Neural crest cell (in vitro differentiated cells): ENCODE results near the gene PIK3C2B. TPM values are rescaled to one million over a fixed set of nuclear protein-coding genes. Genes with fewer than 3 reads are reported as not detected.

ENCODE experiments used
- DNase-seq: peaks from one replicate; pipeline ENCODE4 v3.0.0; 2021; ENCODE audit warnings: low read depth, mixed read lengths, low spot score
- H3K27ac Mint-ChIP-seq: one replicate; pipeline ENCODE4 v1.8.0; 2021; ENCODE audit warnings: mild to moderate bottlenecking, mixed read lengths; ENCODE audit not compliant: unreplicated experiment
- H3K27me3 Mint-ChIP-seq: 2 replicates; pipeline ENCODE4 v1.8.0; 2021; ENCODE audit warnings: low read depth, mild to moderate bottlenecking, mixed read lengths
- H3K36me3 Mint-ChIP-seq: 2 replicates; pipeline ENCODE4 v1.8.0; 2021; ENCODE audit warnings: low read depth, mild to moderate bottlenecking, mixed read lengths
- H3K4me1 Mint-ChIP-seq: 2 replicates; pipeline ENCODE4 v1.8.0; 2021; ENCODE audit warnings: mixed read lengths
- H3K4me3 Mint-ChIP-seq: one replicate; pipeline ENCODE4 v1.8.0; 2021; ENCODE audit warnings: mild to moderate bottlenecking, mixed read lengths
- H3K9me3 Mint-ChIP-seq: 2 replicates; pipeline ENCODE4 v1.8.0; 2021; ENCODE audit warnings: mixed read lengths
- total RNA-seq: library from RNA; stranded (reverse); gene quantifications from 2 replicates; pipeline ENCODE4 v1.2.1, GENCODE V29; 2021
- TF ChIP-seq, protein P1 (sequence below): fragments of 200-600 bp; sonication (generic); conservative IDR thresholded peaks from 2 replicates; pipeline ENCODE4 v1.5.0; 2021; ENCODE audit warnings: antibody characterized with exemption, mild to moderate bottlenecking

PIK3C2B gene
- total RNA-seq, 1 donor from 2014 or later = 71.7 TPM

DNA sequence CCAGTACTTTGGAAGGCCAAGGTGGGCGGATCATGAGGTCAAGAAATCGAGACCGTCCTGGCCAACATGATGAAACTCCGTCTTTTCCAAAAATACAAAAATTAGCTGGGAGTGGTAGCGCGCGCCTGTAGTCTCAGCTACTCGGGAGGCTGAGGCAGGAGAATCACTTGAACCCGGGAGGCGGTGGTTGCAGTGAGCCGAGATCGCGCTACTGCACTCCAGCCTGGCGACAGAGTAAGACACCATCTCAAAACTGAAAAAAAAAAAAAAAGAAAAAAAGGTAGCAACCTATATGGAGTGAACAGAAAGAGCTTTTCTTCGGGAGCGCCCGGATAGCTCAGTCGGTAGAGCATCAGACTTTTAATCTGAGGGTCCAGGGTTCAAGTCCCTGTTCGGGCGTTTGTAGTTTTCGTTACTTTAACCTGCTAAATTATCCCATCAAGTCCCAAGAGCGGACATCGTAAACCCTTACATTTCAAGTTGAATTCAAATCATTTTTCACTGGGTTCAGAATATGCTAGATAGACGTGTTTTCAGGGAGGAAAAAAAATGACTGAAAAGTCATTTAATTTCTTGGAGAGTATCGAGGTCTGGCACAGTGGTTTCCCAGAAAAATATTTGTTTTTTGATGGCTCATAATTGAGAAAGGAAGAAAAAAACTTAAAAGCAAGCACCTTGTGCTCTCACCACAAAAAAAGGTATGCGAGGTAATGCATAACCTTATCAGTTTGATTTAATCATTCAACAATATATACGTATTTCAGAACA is 11.8 kb upstream of the PIK3C2B start:
- TF ChIP-seq, protein P1, sequence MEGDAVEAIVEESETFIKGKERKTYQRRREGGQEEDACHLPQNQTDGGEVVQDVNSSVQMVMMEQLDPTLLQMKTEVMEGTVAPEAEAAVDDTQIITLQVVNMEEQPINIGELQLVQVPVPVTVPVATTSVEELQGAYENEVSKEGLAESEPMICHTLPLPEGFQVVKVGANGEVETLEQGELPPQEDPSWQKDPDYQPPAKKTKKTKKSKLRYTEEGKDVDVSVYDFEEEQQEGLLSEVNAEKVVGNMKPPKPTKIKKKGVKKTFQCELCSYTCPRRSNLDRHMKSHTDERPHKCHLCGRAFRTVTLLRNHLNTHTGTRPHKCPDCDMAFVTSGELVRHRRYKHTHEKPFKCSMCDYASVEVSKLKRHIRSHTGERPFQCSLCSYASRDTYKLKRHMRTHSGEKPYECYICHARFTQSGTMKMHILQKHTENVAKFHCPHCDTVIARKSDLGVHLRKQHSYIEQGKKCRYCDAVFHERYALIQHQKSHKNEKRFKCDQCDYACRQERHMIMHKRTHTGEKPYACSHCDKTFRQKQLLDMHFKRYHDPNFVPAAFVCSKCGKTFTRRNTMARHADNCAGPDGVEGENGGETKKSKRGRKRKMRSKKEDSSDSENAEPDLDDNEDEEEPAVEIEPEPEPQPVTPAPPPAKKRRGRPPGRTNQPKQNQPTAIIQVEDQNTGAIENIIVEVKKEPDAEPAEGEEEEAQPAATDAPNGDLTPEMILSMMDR = no peak
- Mint-ChIP-seq H3K27me3 (peaks cover 21% of the 10 kb centered on the region), H3K27ac (peak overlapping the region; percentile 1), H3K36me3 (peaks cover 12% of the 10 kb centered on the region), H3K4me1 (peaks cover 35% of the 10 kb centered on the region), H3K9me3 (no peaks in the 10 kb centered on the region), H3K4me3 (peak overlapping the region; percentile 96)
- DNase-seq = peak; percentile 81

DNA sequence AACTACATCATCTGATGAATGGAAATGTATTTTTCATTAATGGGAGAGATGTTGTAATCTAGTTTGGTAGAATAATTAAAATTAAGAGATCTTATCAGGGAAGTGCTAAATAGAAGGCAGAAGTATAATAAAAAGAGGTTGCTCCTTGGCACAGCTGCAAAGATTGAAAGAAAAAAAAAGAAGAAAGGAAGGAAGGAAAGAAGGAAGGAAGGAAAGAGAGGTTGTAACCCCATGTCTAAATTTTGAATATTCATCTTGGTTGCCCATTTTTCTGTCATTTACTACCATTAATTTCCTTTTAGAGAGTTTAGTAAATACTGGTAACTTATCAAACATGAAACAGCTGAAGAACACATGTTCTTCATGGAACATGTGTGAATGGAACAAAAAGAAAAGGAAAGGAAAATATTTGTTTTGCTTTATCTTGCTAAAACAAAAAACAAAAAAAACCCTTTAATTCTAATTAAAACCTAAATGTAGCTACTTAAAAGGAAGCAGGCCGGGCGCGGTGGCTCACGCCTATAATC is 11.1 kb upstream of the PIK3C2B start:
- peaks cover 35% of the 10 kb centered on the region for H3K4me1 Mint-ChIP-seq
- H3K9me3 Mint-ChIP-seq = no peaks in the 10 kb centered on the region

DNA sequence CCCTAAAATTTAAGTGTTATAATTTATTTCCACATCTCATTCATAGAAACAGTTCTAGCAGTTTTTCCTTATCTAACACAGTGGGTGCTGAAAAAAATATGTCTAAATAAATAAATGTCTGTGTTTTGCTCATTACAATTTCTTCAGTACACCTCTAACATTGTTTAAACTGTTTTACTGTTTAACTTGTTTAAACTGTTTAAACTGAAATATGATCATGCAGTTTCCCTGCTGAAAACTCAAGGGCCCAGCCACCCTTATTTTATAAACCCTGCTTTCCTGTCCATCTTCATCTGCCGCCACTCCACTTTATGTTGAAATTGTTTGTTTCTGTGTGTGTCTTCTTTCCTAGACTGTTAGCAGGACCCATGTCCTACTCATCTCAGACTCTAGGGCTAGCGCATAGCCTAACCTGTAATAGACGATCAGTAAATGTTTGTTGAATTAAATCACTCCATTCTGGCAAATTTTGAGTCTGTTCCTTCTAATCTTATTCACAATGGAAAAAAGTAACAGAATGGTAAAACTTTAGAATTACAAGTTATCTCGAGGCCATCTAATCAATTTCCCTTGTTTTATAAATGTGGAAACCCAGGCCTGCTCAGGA is 9.4 kb upstream of the PIK3C2B start:
- peak overlapping the region; percentile 0 for H3K4me3 Mint-ChIP-seq
- no peak for DNase-seq
- peaks cover 35% of the 10 kb centered on the region for H3K4me1 Mint-ChIP-seq
- H3K36me3 Mint-ChIP-seq = peaks cover 12% of the 10 kb centered on the region
- H3K9me3 Mint-ChIP-seq = no peaks in the 10 kb centered on the region
- peaks cover 21% of the 10 kb centered on the region for H3K27me3 Mint-ChIP-seq
- no peak overlapping the region for H3K27ac Mint-ChIP-seq
- TF ChIP-seq, protein P1 = no peak

More for the DNA sequence above, 11.1 kb upstream of the PIK3C2B start:
- no peak for DNase-seq
- Mint-ChIP-seq H3K27ac (no peak overlapping the region), H3K4me3 (peak overlapping the region; percentile 96), H3K36me3 (peaks cover 12% of the 10 kb centered on the region), H3K27me3 (peaks cover 21% of the 10 kb centered on the region)
- TF ChIP-seq, protein P1 = no peak

DNA sequence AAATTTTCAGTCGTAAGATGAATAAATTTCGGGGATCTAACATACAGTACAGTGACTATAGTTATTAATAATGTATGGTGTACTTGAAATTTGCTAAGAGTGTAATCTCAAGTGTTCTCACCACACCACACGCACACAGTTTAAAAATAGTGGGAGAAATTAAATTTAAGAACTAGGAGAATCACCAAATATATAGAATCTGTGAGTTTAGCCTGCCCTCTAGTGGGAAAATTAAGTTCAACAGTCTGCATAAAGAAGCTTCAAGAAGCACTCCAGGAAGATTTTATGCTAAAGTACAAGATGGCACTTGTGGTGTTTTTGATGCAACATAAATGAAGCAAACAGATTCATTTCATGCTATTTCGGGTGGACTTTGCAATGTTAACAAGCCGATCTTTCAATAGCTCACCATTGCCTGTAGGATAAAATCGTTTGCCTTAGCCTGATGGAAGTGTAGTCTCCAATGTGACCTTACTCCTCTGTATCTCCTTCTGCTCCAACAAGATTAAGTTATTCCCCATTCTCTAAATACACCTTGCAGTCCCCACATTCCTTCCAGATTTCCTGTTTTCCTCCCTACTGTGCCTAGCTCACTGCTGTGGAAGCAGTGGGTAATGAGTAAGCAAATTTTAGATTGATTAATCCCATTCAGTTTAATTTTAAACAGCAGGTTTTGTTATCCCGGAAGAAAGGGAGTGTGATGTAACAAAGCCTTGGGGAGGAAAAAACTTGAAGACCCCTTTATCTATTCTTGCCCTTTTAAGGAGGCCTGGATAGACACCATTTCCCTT is 8.7 kb upstream of the PIK3C2B start:
- TF ChIP-seq, protein P1 = peak; percentile 90
- Mint-ChIP-seq H3K36me3 (peaks cover 12% of the 10 kb centered on the region), H3K9me3 (no peaks in the 10 kb centered on the region), H3K27me3 (peaks cover 21% of the 10 kb centered on the region), H3K4me1 (peaks cover 35% of the 10 kb centered on the region), H3K27ac (peak overlapping the region; percentile 36), H3K4me3 (peak overlapping the region; percentile 87)
- peak; percentile 40 for DNase-seq

DNA sequence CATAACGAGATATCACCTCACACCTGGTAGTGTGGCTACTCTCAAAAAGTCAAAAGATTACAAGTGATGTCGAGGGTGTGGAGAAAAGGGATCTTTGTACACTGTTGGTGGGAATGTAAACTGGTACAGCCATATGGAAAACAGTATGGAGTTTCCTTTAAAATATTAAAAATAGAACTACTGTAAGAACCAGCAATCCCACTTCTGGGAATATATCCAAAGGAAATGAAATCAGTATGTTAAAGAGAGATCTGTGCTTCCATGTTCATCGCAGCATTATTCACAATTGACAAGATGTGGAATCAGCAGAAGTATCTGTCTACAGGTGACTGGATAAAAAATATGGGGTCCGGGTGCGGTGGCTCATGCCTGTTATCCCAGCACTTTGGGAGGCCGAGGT is 7.6 kb upstream of the PIK3C2B start:
- Mint-ChIP-seq H3K27ac (no peak overlapping the region), H3K4me3 (no peak overlapping the region), H3K9me3 (no peaks in the 10 kb centered on the region), H3K27me3 (peaks cover 15% of the 10 kb centered on the region), H3K4me1 (peaks cover 29% of the 10 kb centered on the region), H3K36me3 (peaks cover 9% of the 10 kb centered on the region)
- DNase-seq = no peak
- TF ChIP-seq, protein P1 = no peak
